HepG2 (cell line): ENCODE data around the gene CPM. TPM values are rescaled to one million over a fixed set of nuclear protein-coding genes. Genes with fewer than 3 reads are reported as not detected.
A peak's percentile ranks its signal among the peaks of the same experiment; 100 is the strongest.

ENCODE experiments used
- ATRX ChIP-seq: sonication (generic); formaldehyde crosslinking; IDR thresholded peaks from 2 replicates; pipeline ENCODE4 v1.4.0; 2020; ENCODE audit warnings: missing genetic modification reagents, borderline replicate concordance
- KAT2B ChIP-seq: fragments of 150-350 bp; IDR thresholded peaks from 2 replicates; pipeline ENCODE4 v1.6.1; 2014; ENCODE audit warnings: low read depth, low read length, borderline replicate concordance
- POGZ ChIP-seq: sonication (generic); formaldehyde crosslinking; IDR thresholded peaks from 2 replicates; pipeline ENCODE4 v1.4.0; 2020; ENCODE audit warnings: mild to moderate bottlenecking, missing genetic modification reagents
- RBM22 ChIP-seq: fragments of 200-400 bp; formaldehyde crosslinking; optimal IDR thresholded peaks from 2 replicates; pipeline ENCODE3; 2017; ENCODE audit warnings: mild to moderate bottlenecking, low read length, moderate library complexity
- SPEN ChIP-seq: sonication (generic); formaldehyde crosslinking; IDR thresholded peaks from 2 replicates; pipeline ENCODE4 v1.5.1; 2020; ENCODE audit warnings: low read depth, mild to moderate bottlenecking, missing genetic modification reagents
- ZNF101 ChIP-seq: sonication (generic); formaldehyde crosslinking; IDR thresholded peaks from 2 replicates; pipeline ENCODE4 v1.4.0; 2020; ENCODE audit warnings: mild to moderate bottlenecking, low read depth, missing genetic modification reagents, borderline replicate concordance
- polyA plus RNA-seq, 8 experiments: library from polyadenylated mRNA; depleted of rRNA in 3 of 8; stranded (reverse) in 7 of 8; unstranded in 1 of 8; fragments of >200 nt; fragmentation: Illumina TruSeq in 4 of 8; extraction: Trizol in 4 of 8; gene quantifications; 2 replicates each; pipeline versions ENCODE4 v1.2.1 to v1.2.3, GENCODE V29; 2011 to 2016; ENCODE audit warnings: low read depth in 4 of 8, missing spikeins in 1 of 8, mixed read lengths in 1 of 8; ENCODE audit not compliant: insufficient read depth in 1 of 8
- total RNA-seq, 5 experiments: library from RNA; depleted of rRNA; stranded (reverse); fragments of >200 nt; fragmentation: Illumina TruSeq; extraction: Trizol; gene quantifications; 2 replicates each; pipeline ENCODE4 v1.2.3, GENCODE V29; 2016; ENCODE audit warnings: low read depth in 1 of 5
- TF ChIP-seq, protein P1 (sequence below): sonication (generic); formaldehyde crosslinking; IDR thresholded peaks from 2 replicates; pipeline ENCODE4 v1.4.0; 2020; ENCODE audit warnings: missing genetic modification reagents
- TF ChIP-seq, protein P2 (sequence below): sonication (generic); formaldehyde crosslinking; IDR thresholded peaks from 2 replicates; pipeline ENCODE4 v1.5.1; 2020; ENCODE audit warnings: mild to moderate bottlenecking, missing genetic modification reagents, moderate library complexity
- TF ChIP-seq, protein P3 (sequence below): sonication (generic); formaldehyde crosslinking; IDR thresholded peaks from 2 replicates; pipeline ENCODE4 v1.5.1; 2020; ENCODE audit warnings: missing genetic modification reagents, mild to moderate bottlenecking, borderline replicate concordance
- TF ChIP-seq, protein P4 (sequence below): sonication (generic); formaldehyde crosslinking; IDR thresholded peaks from 2 replicates; pipeline ENCODE4 v1.4.0; 2020; ENCODE audit warnings: mild to moderate bottlenecking, missing genetic modification reagents
- TF ChIP-seq, protein P5 (sequence below): sonication (generic); formaldehyde crosslinking; IDR thresholded peaks from 2 replicates; pipeline ENCODE4 v1.4.0; 2020; ENCODE audit warnings: missing genetic modification reagents

Gene CPM
- total and polyA plus RNA-seq, 2 of the 13 experiments (the other 11 are each of a cell fraction or from before 2014, with no cell fraction given): not detected

DNA sequence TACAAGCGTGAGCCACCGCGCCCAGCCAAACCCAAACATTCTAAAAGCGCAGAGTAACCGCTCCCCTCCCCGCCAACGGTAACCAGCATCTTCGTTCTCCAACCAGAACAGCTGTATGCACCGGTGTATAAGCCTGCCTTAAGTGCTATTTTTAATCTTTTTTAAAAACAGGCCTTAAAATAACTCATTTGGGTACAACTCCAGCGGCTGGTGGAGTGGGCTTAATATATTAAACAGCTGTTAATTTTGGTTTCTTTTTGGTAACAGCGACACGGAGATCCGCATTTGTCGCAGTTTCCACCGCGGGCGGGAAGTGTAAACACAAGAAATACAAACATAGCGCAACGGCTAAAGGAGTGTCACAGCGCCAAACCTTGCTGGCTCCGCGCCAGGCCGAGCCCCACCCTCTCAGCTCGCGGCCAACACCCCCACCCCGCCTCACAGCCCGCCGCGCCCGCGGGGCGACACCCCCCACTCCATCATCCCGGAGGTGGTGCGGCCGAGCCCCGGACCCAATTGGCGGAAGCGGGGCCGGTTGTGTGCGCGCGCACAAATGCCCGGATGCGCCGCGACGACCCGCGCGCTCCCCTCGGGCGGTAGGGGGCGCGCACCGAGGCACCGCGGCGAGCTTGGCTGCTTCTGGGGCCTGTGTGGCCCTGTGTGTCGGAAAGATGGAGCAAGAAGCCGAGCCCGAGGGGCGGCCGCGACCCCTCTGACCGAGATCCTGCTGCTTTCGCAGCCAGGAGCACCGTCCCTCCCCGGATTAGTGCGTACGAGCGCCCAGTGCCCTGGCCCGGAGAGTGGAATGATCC is 125.2 kb downstream of the CPM start, which contains the start of gene MDM2 (continued):
- TF ChIP-seq, protein P1, sequence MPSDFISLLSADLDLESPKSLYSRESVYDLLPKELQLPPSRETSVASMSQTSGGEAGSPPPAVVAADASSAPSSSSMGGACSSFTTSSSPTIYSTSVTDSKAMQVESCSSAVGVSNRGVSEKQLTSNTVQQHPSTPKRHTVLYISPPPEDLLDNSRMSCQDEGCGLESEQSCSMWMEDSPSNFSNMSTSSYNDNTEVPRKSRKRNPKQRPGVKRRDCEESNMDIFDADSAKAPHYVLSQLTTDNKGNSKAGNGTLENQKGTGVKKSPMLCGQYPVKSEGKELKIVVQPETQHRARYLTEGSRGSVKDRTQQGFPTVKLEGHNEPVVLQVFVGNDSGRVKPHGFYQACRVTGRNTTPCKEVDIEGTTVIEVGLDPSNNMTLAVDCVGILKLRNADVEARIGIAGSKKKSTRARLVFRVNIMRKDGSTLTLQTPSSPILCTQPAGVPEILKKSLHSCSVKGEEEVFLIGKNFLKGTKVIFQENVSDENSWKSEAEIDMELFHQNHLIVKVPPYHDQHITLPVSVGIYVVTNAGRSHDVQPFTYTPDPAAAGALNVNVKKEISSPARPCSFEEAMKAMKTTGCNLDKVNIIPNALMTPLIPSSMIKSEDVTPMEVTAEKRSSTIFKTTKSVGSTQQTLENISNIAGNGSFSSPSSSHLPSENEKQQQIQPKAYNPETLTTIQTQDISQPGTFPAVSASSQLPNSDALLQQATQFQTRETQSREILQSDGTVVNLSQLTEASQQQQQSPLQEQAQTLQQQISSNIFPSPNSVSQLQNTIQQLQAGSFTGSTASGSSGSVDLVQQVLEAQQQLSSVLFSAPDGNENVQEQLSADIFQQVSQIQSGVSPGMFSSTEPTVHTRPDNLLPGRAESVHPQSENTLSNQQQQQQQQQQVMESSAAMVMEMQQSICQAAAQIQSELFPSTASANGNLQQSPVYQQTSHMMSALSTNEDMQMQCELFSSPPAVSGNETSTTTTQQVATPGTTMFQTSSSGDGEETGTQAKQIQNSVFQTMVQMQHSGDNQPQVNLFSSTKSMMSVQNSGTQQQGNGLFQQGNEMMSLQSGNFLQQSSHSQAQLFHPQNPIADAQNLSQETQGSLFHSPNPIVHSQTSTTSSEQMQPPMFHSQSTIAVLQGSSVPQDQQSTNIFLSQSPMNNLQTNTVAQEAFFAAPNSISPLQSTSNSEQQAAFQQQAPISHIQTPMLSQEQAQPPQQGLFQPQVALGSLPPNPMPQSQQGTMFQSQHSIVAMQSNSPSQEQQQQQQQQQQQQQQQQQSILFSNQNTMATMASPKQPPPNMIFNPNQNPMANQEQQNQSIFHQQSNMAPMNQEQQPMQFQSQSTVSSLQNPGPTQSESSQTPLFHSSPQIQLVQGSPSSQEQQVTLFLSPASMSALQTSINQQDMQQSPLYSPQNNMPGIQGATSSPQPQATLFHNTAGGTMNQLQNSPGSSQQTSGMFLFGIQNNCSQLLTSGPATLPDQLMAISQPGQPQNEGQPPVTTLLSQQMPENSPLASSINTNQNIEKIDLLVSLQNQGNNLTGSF: peak; percentile 25; the same call in 1 of the 2 replicates
- TF ChIP-seq KAT2B (no peak), SPEN (peak; percentile 94), RBM22 (peak; percentile 62), POGZ (CRISPR knock-in tag) (peak; percentile 53), ATRX (no peak), ZNF101 (CRISPR knock-in tag) (no peak)
- TF ChIP-seq, protein P2, sequence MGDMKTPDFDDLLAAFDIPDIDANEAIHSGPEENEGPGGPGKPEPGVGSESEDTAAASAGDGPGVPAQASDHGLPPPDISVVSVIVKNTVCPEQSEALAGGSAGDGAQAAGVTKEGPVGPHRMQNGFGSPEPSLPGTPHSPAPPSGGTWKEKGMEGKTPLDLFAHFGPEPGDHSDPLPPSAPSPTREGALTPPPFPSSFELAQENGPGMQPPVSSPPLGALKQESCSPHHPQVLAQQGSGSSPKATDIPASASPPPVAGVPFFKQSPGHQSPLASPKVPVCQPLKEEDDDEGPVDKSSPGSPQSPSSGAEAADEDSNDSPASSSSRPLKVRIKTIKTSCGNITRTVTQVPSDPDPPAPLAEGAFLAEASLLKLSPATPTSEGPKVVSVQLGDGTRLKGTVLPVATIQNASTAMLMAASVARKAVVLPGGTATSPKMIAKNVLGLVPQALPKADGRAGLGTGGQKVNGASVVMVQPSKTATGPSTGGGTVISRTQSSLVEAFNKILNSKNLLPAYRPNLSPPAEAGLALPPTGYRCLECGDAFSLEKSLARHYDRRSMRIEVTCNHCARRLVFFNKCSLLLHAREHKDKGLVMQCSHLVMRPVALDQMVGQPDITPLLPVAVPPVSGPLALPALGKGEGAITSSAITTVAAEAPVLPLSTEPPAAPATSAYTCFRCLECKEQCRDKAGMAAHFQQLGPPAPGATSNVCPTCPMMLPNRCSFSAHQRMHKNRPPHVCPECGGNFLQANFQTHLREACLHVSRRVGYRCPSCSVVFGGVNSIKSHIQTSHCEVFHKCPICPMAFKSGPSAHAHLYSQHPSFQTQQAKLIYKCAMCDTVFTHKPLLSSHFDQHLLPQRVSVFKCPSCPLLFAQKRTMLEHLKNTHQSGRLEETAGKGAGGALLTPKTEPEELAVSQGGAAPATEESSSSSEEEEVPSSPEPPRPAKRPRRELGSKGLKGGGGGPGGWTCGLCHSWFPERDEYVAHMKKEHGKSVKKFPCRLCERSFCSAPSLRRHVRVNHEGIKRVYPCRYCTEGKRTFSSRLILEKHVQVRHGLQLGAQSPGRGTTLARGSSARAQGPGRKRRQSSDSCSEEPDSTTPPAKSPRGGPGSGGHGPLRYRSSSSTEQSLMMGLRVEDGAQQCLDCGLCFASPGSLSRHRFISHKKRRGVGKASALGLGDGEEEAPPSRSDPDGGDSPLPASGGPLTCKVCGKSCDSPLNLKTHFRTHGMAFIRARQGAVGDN (CRISPR knock-in tag): peak; percentile 94
- TF ChIP-seq, protein P3, sequence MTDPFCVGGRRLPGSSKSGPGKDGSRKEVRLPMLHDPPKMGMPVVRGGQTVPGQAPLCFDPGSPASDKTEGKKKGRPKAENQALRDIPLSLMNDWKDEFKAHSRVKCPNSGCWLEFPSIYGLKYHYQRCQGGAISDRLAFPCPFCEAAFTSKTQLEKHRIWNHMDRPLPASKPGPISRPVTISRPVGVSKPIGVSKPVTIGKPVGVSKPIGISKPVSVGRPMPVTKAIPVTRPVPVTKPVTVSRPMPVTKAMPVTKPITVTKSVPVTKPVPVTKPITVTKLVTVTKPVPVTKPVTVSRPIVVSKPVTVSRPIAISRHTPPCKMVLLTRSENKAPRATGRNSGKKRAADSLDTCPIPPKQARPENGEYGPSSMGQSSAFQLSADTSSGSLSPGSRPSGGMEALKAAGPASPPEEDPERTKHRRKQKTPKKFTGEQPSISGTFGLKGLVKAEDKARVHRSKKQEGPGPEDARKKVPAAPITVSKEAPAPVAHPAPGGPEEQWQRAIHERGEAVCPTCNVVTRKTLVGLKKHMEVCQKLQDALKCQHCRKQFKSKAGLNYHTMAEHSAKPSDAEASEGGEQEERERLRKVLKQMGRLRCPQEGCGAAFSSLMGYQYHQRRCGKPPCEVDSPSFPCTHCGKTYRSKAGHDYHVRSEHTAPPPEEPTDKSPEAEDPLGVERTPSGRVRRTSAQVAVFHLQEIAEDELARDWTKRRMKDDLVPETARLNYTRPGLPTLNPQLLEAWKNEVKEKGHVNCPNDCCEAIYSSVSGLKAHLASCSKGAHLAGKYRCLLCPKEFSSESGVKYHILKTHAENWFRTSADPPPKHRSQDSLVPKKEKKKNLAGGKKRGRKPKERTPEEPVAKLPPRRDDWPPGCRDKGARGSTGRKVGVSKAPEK: no peak
- TF ChIP-seq, protein P4, sequence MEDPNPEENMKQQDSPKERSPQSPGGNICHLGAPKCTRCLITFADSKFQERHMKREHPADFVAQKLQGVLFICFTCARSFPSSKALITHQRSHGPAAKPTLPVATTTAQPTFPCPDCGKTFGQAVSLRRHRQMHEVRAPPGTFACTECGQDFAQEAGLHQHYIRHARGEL: 0 out of 2 replicates have a peak, but pooled peaks have one; percentile 58
- TF ChIP-seq, protein P5, sequence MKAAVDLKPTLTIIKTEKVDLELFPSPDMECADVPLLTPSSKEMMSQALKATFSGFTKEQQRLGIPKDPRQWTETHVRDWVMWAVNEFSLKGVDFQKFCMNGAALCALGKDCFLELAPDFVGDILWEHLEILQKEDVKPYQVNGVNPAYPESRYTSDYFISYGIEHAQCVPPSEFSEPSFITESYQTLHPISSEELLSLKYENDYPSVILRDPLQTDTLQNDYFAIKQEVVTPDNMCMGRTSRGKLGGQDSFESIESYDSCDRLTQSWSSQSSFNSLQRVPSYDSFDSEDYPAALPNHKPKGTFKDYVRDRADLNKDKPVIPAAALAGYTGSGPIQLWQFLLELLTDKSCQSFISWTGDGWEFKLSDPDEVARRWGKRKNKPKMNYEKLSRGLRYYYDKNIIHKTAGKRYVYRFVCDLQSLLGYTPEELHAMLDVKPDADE (CRISPR knock-in tag): no peak
